ENCODE data around the gene GRIN2A.

Gene GRIN2A

GRCh38 chr16:9793623-9794022, 388.6 kb downstream of the GRIN2A start:
- Histone ChIP-seq H3K36me3 (ENCODE audit: insufficient read depth, insufficient read length, low read length) (no peaks in the 10 kb centered on the region), H3K9ac (ENCODE audit: insufficient read length, low read depth) (no peak overlapping the region), H3K27me3 (ENCODE audit: insufficient read depth, insufficient read length) (no peaks in the 10 kb centered on the region), H3K4me3 (ENCODE audit: insufficient read length, low read depth) (no peak overlapping the region), H3K4me1 (ENCODE audit: insufficient read depth, insufficient read length) (no peaks in the 10 kb centered on the region), H3K9me3 (ENCODE audit: insufficient read depth, low read length) (no peaks in the 10 kb centered on the region)
- DNase-seq (ENCODE audit: low read depth, low spot score), result no peak
- no peak for TF ChIP-seq ZNF274 (IDR thresholded peaks at IDR 0.05; ENCODE audit: low read depth, low read length)
- TF ChIP-seq SUZ12 (IDR thresholded peaks at IDR 0.05; ENCODE audit: extremely low read depth, insufficient read depth, insufficient read length), result no peak
- TF ChIP-seq YY1 (IDR thresholded peaks at IDR 0.05; ENCODE audit: insufficient read depth, insufficient read length), result no peak

GRCh38 chr16:9791556-9791955, 390.7 kb downstream of the GRIN2A start:
- H3K9ac ChIP-seq (ENCODE audit: insufficient read length, low read depth), result no peak overlapping the region
- H3K9me3 ChIP-seq (ENCODE audit: insufficient read depth, low read length), result no peaks in the 10 kb centered on the region
- H3K4me1 ChIP-seq (ENCODE audit: insufficient read depth, insufficient read length), result no peaks in the 10 kb centered on the region
- no peaks in the 10 kb centered on the region for H3K36me3 ChIP-seq (ENCODE audit: insufficient read depth, insufficient read length, low read length)
- TF ChIP-seq YY1 (IDR thresholded peaks at IDR 0.05; ENCODE audit: insufficient read depth, insufficient read length) (no peak), SUZ12 (IDR thresholded peaks at IDR 0.05; ENCODE audit: extremely low read depth, insufficient read depth, insufficient read length) (no peak), ZNF274 (IDR thresholded peaks at IDR 0.05; ENCODE audit: low read depth, low read length) (no peak)
- no peak overlapping the region for H3K4me3 ChIP-seq (ENCODE audit: insufficient read length, low read depth)
- no peaks in the 10 kb centered on the region for H3K27me3 ChIP-seq (ENCODE audit: insufficient read depth, insufficient read length)
- DNase-seq (ENCODE audit: low read depth, low spot score), result no peak

GRCh38 chr16:9790199-9790598, 392.0 kb downstream of the GRIN2A start:
- Histone ChIP-seq H3K9ac (ENCODE audit: insufficient read length, low read depth) (no peak overlapping the region), H3K4me3 (ENCODE audit: insufficient read length, low read depth) (no peak overlapping the region), H3K36me3 (ENCODE audit: insufficient read depth, insufficient read length, low read length) (no peaks in the 10 kb centered on the region), H3K4me1 (ENCODE audit: insufficient read depth, insufficient read length) (no peaks in the 10 kb centered on the region), H3K27me3 (ENCODE audit: insufficient read depth, insufficient read length) (no peaks in the 10 kb centered on the region), H3K9me3 (ENCODE audit: insufficient read depth, low read length) (no peaks in the 10 kb centered on the region)
- TF ChIP-seq ZNF274 (IDR thresholded peaks at IDR 0.05; ENCODE audit: low read depth, low read length) (no peak), YY1 (IDR thresholded peaks at IDR 0.05; ENCODE audit: insufficient read depth, insufficient read length) (no peak), SUZ12 (IDR thresholded peaks at IDR 0.05; ENCODE audit: extremely low read depth, insufficient read depth, insufficient read length) (no peak)
- no peak for DNase-seq (ENCODE audit: low read depth, low spot score)

- TF ChIP-seq YY1 (IDR thresholded peaks at IDR 0.05; ENCODE audit: insufficient read depth, insufficient read length) (no peak), SUZ12 (IDR thresholded peaks at IDR 0.05; ENCODE audit: extremely low read depth, insufficient read depth, insufficient read length) (no peak), ZNF274 (IDR thresholded peaks at IDR 0.05; ENCODE audit: low read depth, low read length) (no peak)
- DNase-seq (ENCODE audit: low read depth, low spot score), result no peak
- H3K36me3 ChIP-seq (ENCODE audit: insufficient read depth, insufficient read length, low read length), result no peaks in the 10 kb centered on the region
Measured at GRCh38 chr16:9787717-9788116, 394.5 kb downstream of the GRIN2A start.

GRCh38 chr16:9780831-9781230, 401.4 kb downstream of the GRIN2A start:
- H3K9ac ChIP-seq (ENCODE audit: insufficient read length, low read depth), result no peak overlapping the region
- H3K36me3 ChIP-seq (ENCODE audit: insufficient read depth, insufficient read length, low read length), result no peaks in the 10 kb centered on the region
- no peaks in the 10 kb centered on the region for H3K9me3 ChIP-seq (ENCODE audit: insufficient read depth, low read length)
- H3K4me3 ChIP-seq (ENCODE audit: insufficient read length, low read depth), result no peak overlapping the region
- TF ChIP-seq YY1 (IDR thresholded peaks at IDR 0.05; ENCODE audit: insufficient read depth, insufficient read length), result no peak
- TF ChIP-seq SUZ12 (IDR thresholded peaks at IDR 0.05; ENCODE audit: extremely low read depth, insufficient read depth, insufficient read length), result no peak
- TF ChIP-seq ZNF274 (IDR thresholded peaks at IDR 0.05; ENCODE audit: low read depth, low read length), result no peak
- H3K27me3 ChIP-seq (ENCODE audit: insufficient read depth, insufficient read length), result no peaks in the 10 kb centered on the region
- DNase-seq (ENCODE audit: low read depth, low spot score), result no peak
- H3K4me1 ChIP-seq (ENCODE audit: insufficient read depth, insufficient read length), result no peaks in the 10 kb centered on the region

More at GRCh38 chr16:9787717-9788116, 394.5 kb downstream of the GRIN2A start:
- Histone ChIP-seq H3K4me3 (ENCODE audit: insufficient read length, low read depth) (no peak overlapping the region), H3K9me3 (ENCODE audit: insufficient read depth, low read length) (no peaks in the 10 kb centered on the region), H3K27me3 (ENCODE audit: insufficient read depth, insufficient read length) (no peaks in the 10 kb centered on the region), H3K9ac (ENCODE audit: insufficient read length, low read depth) (no peak overlapping the region), H3K4me1 (ENCODE audit: insufficient read depth, insufficient read length) (no peaks in the 10 kb centered on the region)

- no peaks in the 10 kb centered on the region for H3K9me3 ChIP-seq (ENCODE audit: insufficient read depth, low read length)
- no peak for TF ChIP-seq YY1 (IDR thresholded peaks at IDR 0.05; ENCODE audit: insufficient read depth, insufficient read length)
- no peak for TF ChIP-seq SUZ12 (IDR thresholded peaks at IDR 0.05; ENCODE audit: extremely low read depth, insufficient read depth, insufficient read length)
- TF ChIP-seq ZNF274 (IDR thresholded peaks at IDR 0.05; ENCODE audit: low read depth, low read length), result no peak
- no peak overlapping the region for H3K4me3 ChIP-seq (ENCODE audit: insufficient read length, low read depth)
- no peaks in the 10 kb centered on the region for H3K27me3 ChIP-seq (ENCODE audit: insufficient read depth, insufficient read length)
- no peaks in the 10 kb centered on the region for H3K36me3 ChIP-seq (ENCODE audit: insufficient read depth, insufficient read length, low read length)
- DNase-seq (ENCODE audit: low read depth, low spot score), result no peak
- H3K4me1 ChIP-seq (ENCODE audit: insufficient read depth, insufficient read length), result no peaks in the 10 kb centered on the region
- no peak overlapping the region for H3K9ac ChIP-seq (ENCODE audit: insufficient read length, low read depth)
Measured at GRCh38 chr16:9778849-9779248, 403.4 kb downstream of the GRIN2A start.

GRCh38 chr16:9775998-9776397, 406.2 kb downstream of the GRIN2A start:
- Histone ChIP-seq H3K4me3 (ENCODE audit: insufficient read length, low read depth) (no peak overlapping the region), H3K9ac (ENCODE audit: insufficient read length, low read depth) (no peak overlapping the region), H3K9me3 (ENCODE audit: insufficient read depth, low read length) (0 out of 2 replicates have a peak, but pooled peaks cover 11% of the 10 kb centered on the region), H3K27me3 (ENCODE audit: insufficient read depth, insufficient read length) (no peaks in the 10 kb centered on the region), H3K4me1 (ENCODE audit: insufficient read depth, insufficient read length) (no peaks in the 10 kb centered on the region), H3K36me3 (ENCODE audit: insufficient read depth, insufficient read length, low read length) (no peaks in the 10 kb centered on the region)
- no peak for TF ChIP-seq ZNF274 (IDR thresholded peaks at IDR 0.05; ENCODE audit: low read depth, low read length)
- TF ChIP-seq SUZ12 (IDR thresholded peaks at IDR 0.05; ENCODE audit: extremely low read depth, insufficient read depth, insufficient read length), result no peak
- TF ChIP-seq YY1 (IDR thresholded peaks at IDR 0.05; ENCODE audit: insufficient read depth, insufficient read length), result no peak
- no peak for DNase-seq (ENCODE audit: low read depth, low spot score)

Data from NT2/D1 (cell line).